ENCODE data around the gene TLK1.

DNA sequence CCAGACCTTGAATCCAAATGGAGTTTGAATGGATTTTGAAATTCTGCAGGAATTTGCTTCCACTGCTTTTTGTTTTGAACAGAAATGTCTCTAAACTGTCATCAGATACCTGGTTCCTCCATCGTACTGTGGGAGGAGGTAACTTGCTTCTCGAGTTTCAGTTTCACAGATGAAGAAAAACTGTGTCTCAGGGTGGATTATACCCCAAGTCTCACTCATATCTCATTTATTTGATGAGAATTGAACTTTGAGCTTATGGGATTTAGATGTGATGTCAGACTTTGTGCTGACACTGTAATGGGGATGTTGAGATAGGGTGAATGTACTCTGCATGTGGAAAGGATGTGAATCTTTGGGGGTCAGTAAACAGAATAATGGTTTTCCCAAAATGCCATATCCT lies 124.2 kb downstream of the TLK1 start:
- TF ChIP-seq, protein P1, sequence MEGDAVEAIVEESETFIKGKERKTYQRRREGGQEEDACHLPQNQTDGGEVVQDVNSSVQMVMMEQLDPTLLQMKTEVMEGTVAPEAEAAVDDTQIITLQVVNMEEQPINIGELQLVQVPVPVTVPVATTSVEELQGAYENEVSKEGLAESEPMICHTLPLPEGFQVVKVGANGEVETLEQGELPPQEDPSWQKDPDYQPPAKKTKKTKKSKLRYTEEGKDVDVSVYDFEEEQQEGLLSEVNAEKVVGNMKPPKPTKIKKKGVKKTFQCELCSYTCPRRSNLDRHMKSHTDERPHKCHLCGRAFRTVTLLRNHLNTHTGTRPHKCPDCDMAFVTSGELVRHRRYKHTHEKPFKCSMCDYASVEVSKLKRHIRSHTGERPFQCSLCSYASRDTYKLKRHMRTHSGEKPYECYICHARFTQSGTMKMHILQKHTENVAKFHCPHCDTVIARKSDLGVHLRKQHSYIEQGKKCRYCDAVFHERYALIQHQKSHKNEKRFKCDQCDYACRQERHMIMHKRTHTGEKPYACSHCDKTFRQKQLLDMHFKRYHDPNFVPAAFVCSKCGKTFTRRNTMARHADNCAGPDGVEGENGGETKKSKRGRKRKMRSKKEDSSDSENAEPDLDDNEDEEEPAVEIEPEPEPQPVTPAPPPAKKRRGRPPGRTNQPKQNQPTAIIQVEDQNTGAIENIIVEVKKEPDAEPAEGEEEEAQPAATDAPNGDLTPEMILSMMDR (IDR thresholded peaks at IDR 0.05): no peak
- no peak for TF ChIP-seq EP300 (IDR thresholded peaks at IDR 0.05)
- TF ChIP-seq POLR2A (IDR thresholded peaks at IDR 0.05): no peak

Data from sigmoid colon (tissue), 4 donors.